CD14-positive monocyte (primary cell): ENCODE measurements around the gene LONRF2. TPM values are rescaled to one million over a fixed set of nuclear protein-coding genes. Genes with fewer than 3 reads are reported as not detected.

Experiments
- DNase-seq, 3 donors: peaks; one replicate each; pipeline ENCODE4 v3.0.0-alpha.2; 2011 to 2022
- H2AFZ ChIP-seq: 2 replicates; pipeline ENCODE4 v1.6.0; 2012; ENCODE audit warnings: mild to moderate bottlenecking, low read depth, low read length, inconsistent platforms; ENCODE audit not compliant: insufficient read depth, poor library complexity, severe bottlenecking
- H3K27ac ChIP-seq, 2 donors: 1 replicate in 1 of 2; 2 replicates in 1 of 2; pipeline ENCODE4 v1.5.1; 2012 to 2013; ENCODE audit warnings: low read length in 2 of 2, control low read depth in 1 of 2, inconsistent platforms in 1 of 2, low read depth in 1 of 2, mild to moderate bottlenecking in 1 of 2
- H3K27me3 ChIP-seq, 2 donors: one replicate each; pipeline versions ENCODE4 v1.6.0 to v1.6.1; 2011 to 2013; ENCODE audit warnings: low read length in 2 of 2; ENCODE audit not compliant: control insufficient read depth in 2 of 2, insufficient read depth in 2 of 2
- H3K36me3 ChIP-seq, 2 donors: replicated peaks in 1 of 2; 1 replicate in 1 of 2; 2 replicates in 1 of 2; pipeline versions ENCODE4 v1.5.1 to v1.6.1; 2012 to 2013; ENCODE audit warnings: low read length in 2 of 2, control low read depth in 1 of 2, inconsistent platforms in 1 of 2, mild to moderate bottlenecking in 1 of 2; ENCODE audit not compliant: insufficient read depth in 2 of 2, control insufficient read depth in 1 of 2
- H3K4me1 ChIP-seq, 2 donors: 1 replicate in 1 of 2; 2 replicates in 1 of 2; pipeline versions ENCODE4 v1.5.1 to v1.6.1; 2012 to 2013; ENCODE audit warnings: low read length in 2 of 2, control low read depth in 1 of 2, inconsistent platforms in 1 of 2, mild to moderate bottlenecking in 1 of 2, moderate library complexity in 1 of 2; ENCODE audit not compliant: insufficient read depth in 2 of 2, control insufficient read depth in 1 of 2
- H3K4me2 ChIP-seq: replicated peaks from 2 replicates; pipeline ENCODE3; 2012; ENCODE audit warnings: low read length, moderate library complexity, mild to moderate bottlenecking; ENCODE audit not compliant: poor library complexity, severe bottlenecking; ENCODE audit errors: extremely low read depth
- H3K4me3 ChIP-seq, 3 experiments: fragments of 200-600 bp in 1 of 3; sonication (generic) in 1 of 3; replicated peaks in 1 of 3; 1 replicate in 2 of 3; 2 replicates in 1 of 3; pipeline ENCODE4 v1.5.1; 2011 to 2013; ENCODE audit warnings: low read length in 3 of 3, mild to moderate bottlenecking in 3 of 3, control low read depth in 2 of 3, low read depth in 2 of 3, inconsistent platforms in 1 of 3, moderate library complexity in 1 of 3
- H3K79me2 ChIP-seq: 2 replicates; pipeline ENCODE4 v1.6.0; 2012; ENCODE audit warnings: mild to moderate bottlenecking, control low read depth, inconsistent platforms, low read length, moderate library complexity; ENCODE audit not compliant: insufficient read depth
- H3K9ac ChIP-seq: 2 replicates; pipeline ENCODE4 v1.6.0; 2017; ENCODE audit warnings: low read length, mild to moderate bottlenecking; ENCODE audit not compliant: insufficient read depth, poor library complexity, severe bottlenecking
- H3K9me3 ChIP-seq, 2 donors: replicated peaks in 1 of 2; 1 replicate in 1 of 2; 2 replicates in 1 of 2; pipeline versions ENCODE4 v1.5.1 to v1.6.1; 2012 to 2013; ENCODE audit warnings: low read length in 2 of 2, control low read depth in 1 of 2; ENCODE audit not compliant: control insufficient read depth in 1 of 2, insufficient read depth in 1 of 2
- H4K20me1 ChIP-seq: 2 replicates; pipeline ENCODE4 v1.6.0; 2012; ENCODE audit warnings: mild to moderate bottlenecking, low read length, control low read depth, moderate library complexity; ENCODE audit not compliant: insufficient read depth
- H3K27ac Mint-ChIP-seq, 7 donors: one replicate each; pipeline ENCODE4 v1.8.0; 2020; ENCODE audit warnings: mild to moderate bottlenecking in 7 of 7, mixed read lengths in 7 of 7, moderate library complexity in 6 of 7, inconsistent platforms in 2 of 7
- H3K27me3 Mint-ChIP-seq, 3 donors: one replicate each; pipeline ENCODE4 v1.8.0; 2021 to 2022; ENCODE audit warnings: low read depth in 3 of 3, mild to moderate bottlenecking in 3 of 3, mixed read lengths in 3 of 3, moderate library complexity in 3 of 3, inconsistent platforms in 1 of 3
- H3K36me3 Mint-ChIP-seq, 2 donors: one replicate each; pipeline ENCODE4 v1.8.0; 2020; ENCODE audit warnings: mixed read lengths in 2 of 2, inconsistent platforms in 1 of 2, mild to moderate bottlenecking in 1 of 2
- H3K4me1 Mint-ChIP-seq: one replicate; pipeline ENCODE4 v1.8.0; 2020; ENCODE audit warnings: mild to moderate bottlenecking, mixed read lengths
- H3K4me3 Mint-ChIP-seq, 2 donors: one replicate each; pipeline ENCODE4 v1.8.0; 2020; ENCODE audit warnings: mild to moderate bottlenecking in 2 of 2, mixed read lengths in 2 of 2, moderate library complexity in 1 of 2
- H3K9me3 Mint-ChIP-seq, 7 donors: one replicate each; pipeline ENCODE4 v1.8.0; 2020 to 2022; ENCODE audit warnings: mixed read lengths in 7 of 7, mild to moderate bottlenecking in 6 of 7, moderate library complexity in 6 of 7, inconsistent platforms in 2 of 7
- WGBS: methylation state at CpG from one replicate; pipeline ENCODE4 v1.1.5; 2013; ENCODE audit warnings: missing lambda C conversion rate; ENCODE audit not compliant: insufficient coverage; 5-methylcytosine and 5-hydroxymethylcytosine counted together
- intact Hi-C, 2 donors: fragments of 100-400 bp; cut with micrococcal nuclease; formaldehyde crosslinking; loops; one replicate each; pipeline versions ENCODE4 v1.15.0 to v1.15.1; 2023
- polyA plus RNA-seq, 3 donors: library from polyadenylated mRNA; depleted of rRNA in 1 of 3; unstranded in 2 of 3; stranded (reverse) in 1 of 3; fragments of 300-500 nt in 2 of 3; fragments of >200 nt in 1 of 3; fragmentation: Illumina TruSeq in 2 of 3; gene quantifications; 1 replicate in 2 of 3; 2 replicates in 1 of 3; pipeline ENCODE4 v1.2.3, GENCODE V29; 2012 to 2021
- TF ChIP-seq, protein P1 (sequence below): fragments of 200-600 bp; IDR thresholded peaks from one replicate; pipeline ENCODE4 v1.8.0; 2022; ENCODE audit warnings: antibody characterized with exemption, mild to moderate bottlenecking

The LONRF2 gene
- polyA plus RNA-seq, 3 donors: not detected

GRCh38 chr2:100256849-100257248 is 65.5 kb downstream of the LONRF2 start:
- intact Hi-C loops: no loop called here
- TF ChIP-seq, protein P1, sequence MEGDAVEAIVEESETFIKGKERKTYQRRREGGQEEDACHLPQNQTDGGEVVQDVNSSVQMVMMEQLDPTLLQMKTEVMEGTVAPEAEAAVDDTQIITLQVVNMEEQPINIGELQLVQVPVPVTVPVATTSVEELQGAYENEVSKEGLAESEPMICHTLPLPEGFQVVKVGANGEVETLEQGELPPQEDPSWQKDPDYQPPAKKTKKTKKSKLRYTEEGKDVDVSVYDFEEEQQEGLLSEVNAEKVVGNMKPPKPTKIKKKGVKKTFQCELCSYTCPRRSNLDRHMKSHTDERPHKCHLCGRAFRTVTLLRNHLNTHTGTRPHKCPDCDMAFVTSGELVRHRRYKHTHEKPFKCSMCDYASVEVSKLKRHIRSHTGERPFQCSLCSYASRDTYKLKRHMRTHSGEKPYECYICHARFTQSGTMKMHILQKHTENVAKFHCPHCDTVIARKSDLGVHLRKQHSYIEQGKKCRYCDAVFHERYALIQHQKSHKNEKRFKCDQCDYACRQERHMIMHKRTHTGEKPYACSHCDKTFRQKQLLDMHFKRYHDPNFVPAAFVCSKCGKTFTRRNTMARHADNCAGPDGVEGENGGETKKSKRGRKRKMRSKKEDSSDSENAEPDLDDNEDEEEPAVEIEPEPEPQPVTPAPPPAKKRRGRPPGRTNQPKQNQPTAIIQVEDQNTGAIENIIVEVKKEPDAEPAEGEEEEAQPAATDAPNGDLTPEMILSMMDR: no peak
- peaks cover 0 to 2% (median 0%) of the 10 kb centered on the region in 7 donors for H3K9me3 Mint-ChIP-seq

GRCh38 chr2:100256416-100256815 is 65.9 kb downstream of the LONRF2 start:
- Histone ChIP-seq H3K79me2 (no peaks in the 10 kb centered on the region), H2AFZ (no peak overlapping the region), H3K27ac (no peak overlapping the region), H3K27me3 (no peaks in the 10 kb centered on the region), H3K4me2 (no peak overlapping the region), H4K20me1 (no peaks in the 10 kb centered on the region), H3K4me1 (peaks cover 8% of the 10 kb centered on the region in 2 donors), H3K9me3 (no peaks in the 10 kb centered on the region), H3K4me3 (no peak overlapping the region), H3K36me3 (no peaks in the 10 kb centered on the region), H3K9ac (no peak overlapping the region)
- Mint-ChIP-seq H3K27ac (no peak overlapping the region), H3K36me3 (no peaks in the 10 kb centered on the region), H3K4me3 (no peak overlapping the region), H3K9me3 (peaks cover 0 to 2% (median 0%) of the 10 kb centered on the region in 7 donors), H3K4me1 (peaks cover 9% of the 10 kb centered on the region), H3K27me3 (peaks cover 0 to 3% (median 2%) of the 10 kb centered on the region in 3 donors)
- no peak for DNase-seq
- TF ChIP-seq, protein P1: no peak
- 98% methylated on average over 7 of the region's 11 CpGs for WGBS
- intact Hi-C loops: no loop called here

More at GRCh38 chr2:100256849-100257248, 65.5 kb downstream of the LONRF2 start:
- H3K4me1 Mint-ChIP-seq: peaks cover 13% of the 10 kb centered on the region
- Histone ChIP-seq H3K27ac (no peak overlapping the region), H2AFZ (no peak overlapping the region), H3K4me3 (no peak overlapping the region), H3K79me2 (no peaks in the 10 kb centered on the region), H4K20me1 (no peaks in the 10 kb centered on the region), H3K4me2 (no peak overlapping the region), H3K36me3 (no peaks in the 10 kb centered on the region), H3K9ac (no peak overlapping the region), H3K27me3 (no peaks in the 10 kb centered on the region), H3K9me3 (no peaks in the 10 kb centered on the region), H3K4me1 (peaks cover 12 to 13% of the 10 kb centered on the region in 2 donors)
- WGBS: 100% methylated on average over 2 of the region's 2 CpGs
- DNase-seq: no peak
- no peaks in the 10 kb centered on the region for H3K36me3 Mint-ChIP-seq
- no peak overlapping the region for H3K27ac Mint-ChIP-seq
- peaks cover 0 to 3% (median 2%) of the 10 kb centered on the region in 3 donors for H3K27me3 Mint-ChIP-seq
- H3K4me3 Mint-ChIP-seq: no peak overlapping the region
